GM12878 (cell line): ENCODE data around the gene AURKA. TPM values are rescaled to one million over a fixed set of nuclear protein-coding genes. Genes with fewer than 3 reads are reported as not detected.

Source experiments
- ATAC-seq: fragments of 200-7000 bp; cut with Tn5 transposase; 3 replicates; pipeline ENCODE4 v1.9.1; 2020; ENCODE audit warnings: mild to moderate bottlenecking, moderate library complexity
- BruUV-seq: library from RNA; stranded (reverse); fragments of 400-500 nt; replicated peaks from 2 replicates; lab custom pipeline; 2021; lab: Mats Ljungman, UMichigan
- CTCF ChIA-PET: fragments of 300-600 bp; sonication (Branson Sonifier 250); formaldehyde crosslinking; extraction: SDS; loops from one replicate; lab custom pipeline; 2021; ENCODE audit warnings: inconsistent platforms; lab: Yijun Ruan, JAX
- POLR2A ChIA-PET: fragments of 350-600 bp; formaldehyde crosslinking; extraction: SDS; loops from one replicate; lab custom pipeline; 2021; ENCODE audit warnings: inconsistent platforms; lab: Charles Lee
- RAD21 ChIA-PET: fragments of 300-600 bp; sonication (Branson Sonifier 250); formaldehyde crosslinking; loops from one replicate; lab custom pipeline; 2023; ENCODE audit warnings: antibody characterized with exemption; ENCODE audit not compliant: unreplicated experiment; lab: Charles Lee
- SMC1A ChIA-PET: fragments of 300-600 bp; sonication (Branson Sonifier 250); formaldehyde crosslinking; loops from one replicate; lab custom pipeline; 2023; ENCODE audit not compliant: unreplicated experiment, uncharacterized antibody; lab: Charles Lee
- DNase-seq: peaks from one replicate; pipeline ENCODE4 v3.0.0-alpha.2; 2011; ENCODE audit warnings: low read depth, low spot score
- FAIRE-seq: peaks from 3 replicates; lab custom pipeline; 2011; peaks lifted over from hg19 to GRCh38; lab: Jason Lieb, UNC
- H2AFZ ChIP-seq: 2 replicates; pipeline ENCODE4 v1.6.0; 2011; ENCODE audit warnings: low read depth, low read length, control low read depth; ENCODE audit not compliant: control insufficient read depth
- H3K27ac ChIP-seq: 2 replicates; pipeline ENCODE4 v1.5.1; 2011; ENCODE audit warnings: control low read depth; ENCODE audit not compliant: control insufficient read depth, insufficient read depth
- H3K27me3 ChIP-seq, 2 experiments: replicated peaks in 1 of 2; 2 replicates each; pipeline versions ENCODE4 v1.6.0 to v1.6.1; 2011; ENCODE audit warnings: low read length in 1 of 2; ENCODE audit not compliant: control insufficient read depth in 2 of 2, insufficient read depth in 2 of 2
- H3K36me3 ChIP-seq, 2 experiments: 2 replicates each; pipeline ENCODE4 v1.5.1; 2011; ENCODE audit warnings: low read length in 1 of 2; ENCODE audit not compliant: control insufficient read depth in 2 of 2, insufficient read depth in 2 of 2
- H3K4me1 ChIP-seq: 2 replicates; pipeline ENCODE4 v1.6.1; 2011; ENCODE audit warnings: mild to moderate bottlenecking, low read length, moderate library complexity, mixed read lengths; ENCODE audit not compliant: control insufficient read depth, insufficient read depth
- H3K4me2 ChIP-seq: 2 replicates; pipeline ENCODE4 v1.6.0; 2011; ENCODE audit warnings: control low read depth; ENCODE audit not compliant: control insufficient read depth, insufficient read depth
- H3K4me3 ChIP-seq: fragments of 200-600 bp; sonication (generic); 2 replicates; pipeline ENCODE4 v1.5.1; 2016
- H3K79me2 ChIP-seq: 2 replicates; pipeline ENCODE4 v1.6.0; 2011; ENCODE audit warnings: low read length; ENCODE audit not compliant: control insufficient read depth, insufficient read depth
- H3K9ac ChIP-seq: 2 replicates; pipeline ENCODE4 v1.8.0; 2011; ENCODE audit warnings: low read length, control low read depth, mixed read lengths; ENCODE audit not compliant: control insufficient read depth, insufficient read depth
- H3K9me3 ChIP-seq: replicated peaks from 3 replicates; pipeline ENCODE4 v1.5.1; 2011; ENCODE audit warnings: mild to moderate bottlenecking, low read length; ENCODE audit not compliant: control insufficient read depth, insufficient read depth
- H4K20me1 ChIP-seq: 2 replicates; pipeline ENCODE4 v1.6.0; 2011; ENCODE audit not compliant: control insufficient read depth, insufficient read depth
- ASH2L ChIP-seq: fragments of 300-600, 200-600 bp; sonication (generic); IDR thresholded peaks from 2 replicates; pipeline ENCODE4 v1.6.1; 2017; ENCODE audit warnings: low read depth, mild to moderate bottlenecking, borderline replicate concordance
- DPF2 ChIP-seq: fragments of 450-650 bp; IDR thresholded peaks from 2 replicates; pipeline ENCODE4 v1.6.1; 2017; ENCODE audit warnings: mild to moderate bottlenecking
- EP300 ChIP-seq, 2 experiments: fragments of 150-350 bp in 1 of 2; IDR thresholded peaks; 2 replicates each; pipeline ENCODE4 v1.6.1; 2011 to 2012; ENCODE audit warnings: low read depth in 2 of 2, low read length in 2 of 2, borderline replicate concordance in 1 of 2, improper control_type of control experiment in 1 of 2, inconsistent platforms in 1 of 2; ENCODE audit not compliant: control insufficient read depth in 1 of 2
- ESRRA ChIP-seq: IDR thresholded peaks from 2 replicates; pipeline ENCODE4 v1.6.1; 2012; ENCODE audit warnings: mild to moderate bottlenecking, low read length, improper control_type of control experiment
- GABPA ChIP-seq: IDR thresholded peaks from 2 replicates; pipeline ENCODE4 v1.6.1; 2014; ENCODE audit warnings: antibody characterized with exemption, low read depth, mild to moderate bottlenecking, inconsistent platforms
- MTA2 ChIP-seq: fragments of 450-650 bp; IDR thresholded peaks from 2 replicates; pipeline ENCODE4 v1.6.1; 2016; ENCODE audit warnings: low read depth, mild to moderate bottlenecking, moderate library complexity
- MTA3 ChIP-seq: IDR thresholded peaks from 2 replicates; pipeline ENCODE4 v1.6.1; 2012; ENCODE audit warnings: low read length, inconsistent platforms, borderline replicate concordance
- MYB ChIP-seq: fragments of 150-350 bp; IDR thresholded peaks from 2 replicates; pipeline ENCODE4 v1.6.1; 2014; ENCODE audit warnings: mild to moderate bottlenecking, low read depth, low read length, borderline replicate concordance
- TARDBP ChIP-seq: IDR thresholded peaks from 2 replicates; pipeline ENCODE4 v1.6.1; 2016; ENCODE audit warnings: borderline replicate concordance
- WGBS: methylation state at CpG from one replicate; pipeline ENCODE4 v1.1.6; 2016; ENCODE audit warnings: low lambda C conversion rate; ENCODE audit not compliant: insufficient replicate concordance, insufficient coverage; ENCODE audit errors: missing lambda C conversion rate; 5-methylcytosine and 5-hydroxymethylcytosine counted together
- in situ Hi-C: fragments of 300-500 bp; cut with MboI; formaldehyde crosslinking; loops from 9 replicates; pipeline ENCODE4 v1.14.3; 2018; ENCODE audit warnings: mixed read lengths
- intact Hi-C: fragments of 100-400 bp; cut with micrococcal nuclease; formaldehyde crosslinking; loops from one replicate; pipeline ENCODE4 v1.14.2; 2022; ENCODE audit not compliant: unreplicated experiment
- polyA plus RNA-seq, 11 experiments: library from polyadenylated mRNA; depleted of rRNA in 4 of 11; unstranded in 6 of 11; stranded (reverse) in 5 of 11; fragments of >200 nt; fragmentation: Nextera tagmentation in 4 of 11; fragmentation: Illumina TruSeq in 1 of 11; extraction: Ambion mirVana in 4 of 11; extraction: Trizol in 1 of 11; gene quantifications; 1 replicate in 1 of 11; 2 replicates in 10 of 11; pipeline versions ENCODE4 v1.2.1 to v1.2.3, GENCODE V29; 2011 to 2016; ENCODE audit warnings: inconsistent platforms in 2 of 11, missing spikeins in 2 of 11, low read depth in 1 of 11
- total RNA-seq, 4 experiments: library from RNA; depleted of rRNA in 3 of 4; stranded (reverse); fragments of >200 nt in 3 of 4; fragmentation: Illumina TruSeq in 1 of 4; extraction: Trizol in 1 of 4; gene quantifications; 2 replicates each; pipeline versions ENCODE4 v1.2.1 to v1.2.3, GENCODE V29; 2013 to 2021

Gene AURKA
- total and polyA plus RNA-seq, 10 of the 15 experiments (the other 5 are each of a cell fraction or from before 2014, with no cell fraction given), result 57.3 to 122 (median 73.4) TPM

DNA sequence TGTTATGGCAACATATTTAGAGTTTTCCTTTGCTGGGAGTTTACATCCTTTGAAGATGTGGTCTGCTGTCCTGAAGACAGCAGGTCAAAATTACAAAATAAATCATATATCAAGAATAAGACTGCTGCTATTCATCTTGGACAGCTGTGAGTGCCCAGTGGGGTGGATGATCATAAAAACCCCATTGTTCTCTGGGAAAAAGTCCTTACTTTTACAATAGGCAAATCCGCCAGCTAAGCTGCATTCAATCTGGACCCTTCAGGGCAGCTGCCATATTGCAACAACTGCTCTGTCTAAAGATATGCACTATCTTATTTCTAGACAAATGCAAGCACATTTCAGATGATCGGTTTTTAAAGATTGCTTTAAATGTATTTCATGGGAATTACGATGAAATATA, 39.5 kb upstream of the AURKA start (continued):
- no peak for TF ChIP-seq MYB

DNA sequence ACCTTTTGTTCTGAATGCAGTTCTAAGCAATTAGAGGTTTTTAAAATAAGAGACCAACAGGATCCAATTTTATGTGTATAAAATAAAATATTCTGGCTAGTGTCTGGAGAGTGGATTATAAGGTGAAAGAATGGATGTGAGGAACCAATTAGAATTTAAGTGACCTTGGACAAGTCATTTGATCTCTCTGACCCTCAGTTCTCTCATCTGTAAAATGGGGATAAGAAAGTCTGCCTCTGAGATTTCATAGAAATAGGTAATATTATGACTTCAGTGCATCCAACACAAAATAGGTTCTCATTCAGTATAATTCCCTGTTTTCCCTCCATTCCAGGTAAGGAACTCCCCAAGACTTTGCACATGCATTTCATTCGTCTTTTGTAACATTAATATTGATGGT, 38.9 kb upstream of the AURKA start:
- FAIRE-seq, result no peak
- no peaks in the 10 kb centered on the region for H3K27me3 ChIP-seq
- RAD21 ChIA-PET, result no interaction called here
- no peak for TF ChIP-seq ESRRA
- no peak for TF ChIP-seq EP300 (IDR thresholded peaks at IDR 0.05; ENCODE audit: borderline replicate concordance in 1 of 2, control insufficient read depth in 1 of 2, low read depth in 2 of 2, low read length in 2 of 2)
- TF ChIP-seq TARDBP, result no peak
- TF ChIP-seq ASH2L, result no peak
- no peak for TF ChIP-seq MTA2
- no peak for TF ChIP-seq MTA3
- TF ChIP-seq GABPA, result no peak
- TF ChIP-seq DPF2, result no peak
- SMC1A ChIA-PET, result interaction anchor here (1.9 kb wide), 1 partner anchor 9 kb away, joined by 5 read pairs; no protein-coding TSS in a partner anchor
- no peak for DNase-seq
- no peaks in the 10 kb centered on the region for H3K9me3 ChIP-seq
- no peak overlapping the region for H3K9ac ChIP-seq
- intact Hi-C loops (no loop called here), in situ Hi-C loops (no loop called here)
- POLR2A ChIA-PET, result no interaction called here
- no peak overlapping the region for H2AFZ ChIP-seq
- H3K4me2 ChIP-seq, result no peak overlapping the region
- no peaks in the 10 kb centered on the region for H4K20me1 ChIP-seq
- WGBS, result 50% methylated on average over 1 of the region's 1 CpG
- no peak for ATAC-seq
- no peaks in the 10 kb centered on the region for H3K79me2 ChIP-seq
- no peak overlapping the region for H3K4me3 ChIP-seq
- CTCF ChIA-PET, result no interaction called here
- H3K4me1 ChIP-seq, result peaks cover 10% of the 10 kb centered on the region
- no TSS peak for BruUV-seq
- H3K27ac ChIP-seq, result no peak overlapping the region
- H3K36me3 ChIP-seq, result no peaks in the 10 kb centered on the region
